ENCODE results near the gene ENC1. TPM values are rescaled to one million over a fixed set of nuclear protein-coding genes. Genes with fewer than 3 reads are reported as not detected.

The ENC1 gene
- total RNA-seq, 1 donor from 2014 or later, result 3.8 TPM

DNA sequence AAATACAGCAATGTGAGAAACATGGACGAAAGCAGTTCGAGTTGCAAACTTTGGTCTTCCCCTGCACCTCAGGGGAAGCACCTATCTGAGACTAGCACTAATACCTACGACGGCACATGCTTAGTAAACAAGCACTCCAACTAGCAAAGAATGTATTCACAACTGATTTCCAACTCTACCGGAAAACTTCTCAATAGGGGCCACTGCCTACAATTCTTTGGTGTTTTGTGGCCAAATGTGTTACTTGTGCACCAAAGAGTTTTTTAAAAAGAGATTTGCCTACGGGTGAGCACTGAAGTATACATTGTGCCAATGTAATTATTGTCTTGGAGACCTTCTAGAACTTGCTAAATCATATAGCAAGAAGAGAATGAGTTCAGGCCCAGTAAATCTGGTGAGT is 12.2 kb downstream of the ENC1 start:
- Histone ChIP-seq H3K4me1 (peaks cover 32% of the 10 kb centered on the region), H3K4me3 (no peak overlapping the region), H3K27me3 (ENCODE audit: low read depth) (no peaks in the 10 kb centered on the region), H3K36me3 (peaks cover 30% of the 10 kb centered on the region), H3K27ac (replicated peaks) (no peak overlapping the region), H3K9me3 (replicated peaks) (no peaks in the 10 kb centered on the region)
- DNase-seq, result no peak
- TF ChIP-seq, protein P1, sequence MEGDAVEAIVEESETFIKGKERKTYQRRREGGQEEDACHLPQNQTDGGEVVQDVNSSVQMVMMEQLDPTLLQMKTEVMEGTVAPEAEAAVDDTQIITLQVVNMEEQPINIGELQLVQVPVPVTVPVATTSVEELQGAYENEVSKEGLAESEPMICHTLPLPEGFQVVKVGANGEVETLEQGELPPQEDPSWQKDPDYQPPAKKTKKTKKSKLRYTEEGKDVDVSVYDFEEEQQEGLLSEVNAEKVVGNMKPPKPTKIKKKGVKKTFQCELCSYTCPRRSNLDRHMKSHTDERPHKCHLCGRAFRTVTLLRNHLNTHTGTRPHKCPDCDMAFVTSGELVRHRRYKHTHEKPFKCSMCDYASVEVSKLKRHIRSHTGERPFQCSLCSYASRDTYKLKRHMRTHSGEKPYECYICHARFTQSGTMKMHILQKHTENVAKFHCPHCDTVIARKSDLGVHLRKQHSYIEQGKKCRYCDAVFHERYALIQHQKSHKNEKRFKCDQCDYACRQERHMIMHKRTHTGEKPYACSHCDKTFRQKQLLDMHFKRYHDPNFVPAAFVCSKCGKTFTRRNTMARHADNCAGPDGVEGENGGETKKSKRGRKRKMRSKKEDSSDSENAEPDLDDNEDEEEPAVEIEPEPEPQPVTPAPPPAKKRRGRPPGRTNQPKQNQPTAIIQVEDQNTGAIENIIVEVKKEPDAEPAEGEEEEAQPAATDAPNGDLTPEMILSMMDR (IDR thresholded peaks at IDR 0.05; ENCODE audit: borderline replicate concordance), result no peak
- intact Hi-C loops (cut with micrococcal nuclease), result no loop called here

DNA sequence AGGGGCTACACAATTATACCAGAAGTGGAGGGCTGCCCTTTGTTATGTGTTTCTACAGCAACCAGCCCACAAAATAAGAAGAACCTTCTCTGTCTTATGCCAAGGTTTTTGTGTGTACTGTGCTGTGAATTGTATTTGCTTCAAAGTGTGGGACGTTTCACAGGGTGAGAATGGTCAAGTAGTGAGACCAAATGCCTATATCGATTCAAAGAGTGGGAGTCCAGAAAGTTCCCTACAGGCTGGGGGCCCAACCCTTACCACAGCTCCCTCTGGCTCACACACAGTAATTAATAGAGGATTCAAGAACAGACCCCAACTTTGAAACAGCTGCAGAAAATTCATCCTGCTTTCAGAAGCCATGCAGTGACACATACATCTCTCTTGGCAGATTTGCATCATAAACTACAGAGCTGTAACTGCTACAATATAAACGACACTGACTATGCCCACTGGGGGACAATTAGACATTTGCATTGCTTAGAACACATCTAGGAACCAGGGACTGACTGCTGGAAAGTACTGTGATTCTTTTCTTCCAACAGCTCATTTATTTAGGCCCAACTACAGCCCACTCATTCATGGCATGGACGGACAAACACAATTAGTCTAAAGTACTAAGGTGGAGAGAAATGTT is 12.8 kb downstream of the ENC1 start:
- H3K4me1 ChIP-seq, result peaks cover 26% of the 10 kb centered on the region
- no peak overlapping the region for H3K27ac ChIP-seq (replicated peaks)
- DNase-seq, result no peak
- H3K36me3 ChIP-seq, result peaks cover 24% of the 10 kb centered on the region
- TF ChIP-seq, protein P1 (IDR thresholded peaks at IDR 0.05; ENCODE audit: borderline replicate concordance), result no peak
- intact Hi-C loops (cut with micrococcal nuclease), result no loop called here
- H3K27me3 ChIP-seq (ENCODE audit: low read depth), result no peaks in the 10 kb centered on the region
- H3K4me3 ChIP-seq, result no peak overlapping the region
- no peaks in the 10 kb centered on the region for H3K9me3 ChIP-seq (replicated peaks)

DNA sequence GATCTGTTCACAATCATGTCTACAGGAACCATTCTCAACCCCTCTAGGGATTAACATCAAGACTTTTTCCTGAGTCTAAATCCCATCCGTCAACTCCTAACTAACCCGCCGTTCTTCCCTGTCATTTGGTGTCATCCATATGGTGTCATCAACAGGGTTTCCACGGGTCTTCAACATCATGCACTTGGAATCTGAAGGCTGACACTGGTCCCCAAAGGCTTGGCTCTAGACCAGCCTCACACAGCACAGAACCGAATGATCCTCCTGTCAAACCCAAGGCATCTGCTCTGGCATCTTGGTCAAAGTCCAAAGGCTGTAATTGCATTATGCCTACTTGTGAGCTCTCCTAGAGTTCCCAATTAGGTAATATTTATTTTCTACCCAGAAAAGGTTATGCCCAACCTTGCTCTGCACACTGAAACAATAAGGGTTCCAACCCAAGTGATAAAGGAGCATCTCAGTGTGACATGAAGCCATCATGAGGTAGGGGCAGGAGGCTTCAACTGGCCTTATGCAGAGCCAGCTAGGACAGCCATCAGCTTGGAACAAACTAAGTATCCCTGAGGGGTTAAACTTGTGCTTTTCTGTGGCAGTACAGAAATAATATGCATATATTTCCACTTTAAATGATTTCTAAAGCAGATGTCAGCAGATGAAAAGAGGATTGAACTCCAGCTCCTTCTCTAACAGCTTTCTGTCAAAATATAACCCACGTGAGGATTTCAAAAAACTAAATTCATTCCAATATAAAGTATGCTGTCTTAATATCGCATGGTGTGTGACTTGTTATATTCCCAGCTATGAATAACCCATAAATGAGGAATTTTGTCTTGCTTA is 13.9 kb downstream of the ENC1 start:
- DNase-seq, result no peak
- intact Hi-C loops (cut with micrococcal nuclease), result no loop called here
- Histone ChIP-seq H3K36me3 (peaks cover 23% of the 10 kb centered on the region), H3K4me1 (peaks cover 14% of the 10 kb centered on the region), H3K9me3 (replicated peaks) (no peaks in the 10 kb centered on the region), H3K27ac (replicated peaks) (no peak overlapping the region), H3K27me3 (ENCODE audit: low read depth) (peaks cover 10% of the 10 kb centered on the region), H3K4me3 (no peak overlapping the region)
- TF ChIP-seq, protein P1 (IDR thresholded peaks at IDR 0.05; ENCODE audit: borderline replicate concordance), result no peak

DNA sequence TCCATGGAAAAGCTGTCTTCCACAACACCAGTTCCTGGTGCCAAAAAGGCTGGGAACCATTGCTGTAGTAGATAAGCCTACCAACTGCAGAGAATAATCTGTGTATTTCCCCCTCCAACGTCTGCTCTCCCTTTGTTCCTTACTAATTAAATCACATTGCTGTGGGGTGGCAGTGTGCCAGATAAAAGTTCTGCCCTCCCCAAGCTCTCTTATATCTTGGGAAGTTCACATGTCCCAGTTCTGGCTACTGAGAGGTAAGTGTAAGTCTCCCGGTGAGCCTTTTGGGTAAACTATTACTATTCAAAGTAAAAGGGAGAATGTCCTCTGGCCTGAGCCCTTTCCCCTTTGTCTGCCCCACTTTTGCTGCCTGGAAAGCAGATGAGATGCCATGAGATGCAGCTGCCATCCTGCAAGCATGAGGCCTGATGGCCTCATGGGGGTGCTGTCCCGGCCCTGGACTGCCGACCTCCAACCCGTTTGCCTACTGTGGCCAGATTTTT is 14.7 kb downstream of the ENC1 start:
- peaks cover 6% of the 10 kb centered on the region for H3K4me1 ChIP-seq
- H3K4me3 ChIP-seq, result no peak overlapping the region
- H3K27me3 ChIP-seq (ENCODE audit: low read depth), result peaks cover 18% of the 10 kb centered on the region
- no peaks in the 10 kb centered on the region for H3K9me3 ChIP-seq (replicated peaks)
- H3K36me3 ChIP-seq, result peaks cover 23% of the 10 kb centered on the region
- DNase-seq, result no peak
- TF ChIP-seq, protein P1 (IDR thresholded peaks at IDR 0.05; ENCODE audit: borderline replicate concordance), result no peak
- intact Hi-C loops (cut with micrococcal nuclease), result no loop called here
- H3K27ac ChIP-seq (replicated peaks), result no peak overlapping the region

- intact Hi-C loops (cut with micrococcal nuclease), result no loop called here
- Histone ChIP-seq H3K36me3 (peaks cover 16% of the 10 kb centered on the region), H3K27me3 (ENCODE audit: low read depth) (peaks cover 22% of the 10 kb centered on the region), H3K27ac (replicated peaks) (no peak overlapping the region), H3K4me3 (no peak overlapping the region), H3K9me3 (replicated peaks) (no peaks in the 10 kb centered on the region), H3K4me1 (no peaks in the 10 kb centered on the region)
- TF ChIP-seq, protein P1 (IDR thresholded peaks at IDR 0.05; ENCODE audit: borderline replicate concordance), result no peak
- DNase-seq, result no peak
Observed at GRCh38 chr5:74624931-74625505, 15.5 kb downstream of the ENC1 start.
